Measurements from ENCODE around the gene BLM.

Gene BLM

GRCh38 chr15:90857337-90857736 lies 140.2 kb downstream of the BLM start:
- no peak for DNase-seq

GRCh38 chr15:90857883-90858443 lies 140.8 kb downstream of the BLM start:
- DNase-seq = no peak

- DNase-seq = no peak
Observed at GRCh38 chr15:90859234-90860131, 142.3 kb downstream of the BLM start.

- DNase-seq = no peak
Observed at GRCh38 chr15:90860450-90860849, 143.3 kb downstream of the BLM start.

DNA sequence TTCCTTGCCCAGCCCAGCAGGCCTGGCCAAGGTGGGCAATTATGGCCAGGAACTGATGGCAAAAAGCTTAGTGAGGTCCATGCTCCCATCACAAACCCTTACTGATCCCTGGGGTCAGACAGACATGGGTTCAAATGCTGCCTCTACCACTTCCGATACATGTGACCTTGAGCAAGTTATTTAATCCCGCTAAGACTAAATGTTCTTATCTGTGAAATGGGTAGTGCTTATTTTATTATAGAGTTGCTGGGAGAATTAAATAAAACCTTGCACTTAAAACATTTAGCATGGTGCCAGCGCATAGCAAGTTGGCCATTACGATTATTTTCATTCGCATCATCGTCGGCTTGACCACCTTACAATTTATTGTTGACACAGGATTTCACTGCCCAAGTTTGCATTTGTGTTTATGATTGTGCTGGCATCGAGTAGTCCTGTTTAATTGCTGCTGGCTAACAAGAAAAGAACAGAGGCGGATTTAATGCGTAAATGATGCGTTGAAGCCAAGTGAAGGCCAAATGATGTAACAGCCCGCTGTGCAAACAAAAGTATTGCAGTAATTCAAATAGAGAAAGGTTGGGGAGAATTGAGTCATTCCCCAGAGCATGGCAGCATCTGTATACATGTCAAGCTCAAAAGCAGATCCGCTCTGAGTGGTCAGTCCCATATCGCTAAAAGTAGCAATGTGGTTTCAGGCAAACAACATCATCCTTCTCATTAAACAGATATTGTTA lies 144.0 kb downstream of the BLM start:
- no peak for DNase-seq

- no peak for DNase-seq
Observed at GRCh38 chr15:90862487-90862886, 145.3 kb downstream of the BLM start.

- DNase-seq = peak; percentile 53
Observed at GRCh38 chr15:90862964-90863778, 146.0 kb downstream of the BLM start.

DNA sequence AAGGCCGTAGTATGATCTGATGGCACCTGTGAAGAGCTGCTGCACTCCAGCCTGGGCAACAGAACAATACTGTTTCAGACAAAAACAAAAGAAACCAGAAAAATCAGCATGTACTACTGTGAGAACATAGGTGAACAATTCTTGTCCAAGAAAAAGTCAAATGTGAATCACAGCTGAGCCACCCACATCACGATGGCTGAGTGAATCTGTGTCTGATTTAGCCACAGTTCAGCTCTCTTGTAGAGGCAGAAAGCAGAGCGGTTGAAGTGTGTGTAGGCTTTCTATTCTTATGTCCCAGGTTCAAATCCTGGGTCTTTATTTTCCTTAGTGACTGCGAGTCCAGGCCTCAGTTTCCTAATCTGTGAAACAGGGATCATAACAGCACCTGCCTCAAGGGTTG lies 146.8 kb downstream of the BLM start:
- no peak for DNase-seq

DNA sequence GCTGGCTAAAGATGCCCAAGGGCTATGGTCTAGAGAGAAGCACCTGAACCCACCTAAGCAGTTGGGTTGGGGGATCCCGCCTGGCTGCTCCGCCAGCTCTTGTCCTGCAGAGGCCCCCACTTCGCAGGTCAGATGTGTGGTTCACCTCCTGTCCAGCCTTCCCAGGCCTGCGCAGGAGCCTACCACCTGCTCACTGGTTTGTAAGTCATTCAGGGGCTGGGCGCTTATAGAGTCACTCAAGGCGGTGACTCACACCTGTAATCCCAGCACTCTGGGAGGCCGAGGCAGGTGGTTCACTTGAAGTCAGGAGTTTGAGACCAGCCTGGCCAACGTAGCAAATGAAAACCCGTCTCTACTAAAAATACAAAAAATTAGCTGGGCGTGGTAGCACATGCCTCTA lies 147.4 kb downstream of the BLM start:
- no peak for DNase-seq

GRCh38 chr15:90865702-90866101 lies 148.6 kb downstream of the BLM start:
- DNase-seq = no peak

Measured in CD4-positive, alpha-beta T cell treated with Interleukin-15 for 1 hour (primary cell).